Urinary bladder (tissue), 4 donors: Measurements from ENCODE around the gene MRM3. TPM values are rescaled to one million over a fixed set of nuclear protein-coding genes. Genes with fewer than 3 reads are reported as not detected.
"Not testable (repeated sequence)": the region's sequence is repeated elsewhere in the genome, so short reads cannot be mapped to it uniquely, and the experiment has no call there.

Experiments
- DNase-seq: peaks from one replicate; pipeline ENCODE4 v3.0.0-alpha.2; 2015; ENCODE audit errors: extremely low spot score
- H3K27ac ChIP-seq: one replicate; pipeline ENCODE4 v1.5.1; 2013; ENCODE audit warnings: low read depth, mild to moderate bottlenecking, moderate library complexity
- H3K36me3 ChIP-seq: one replicate; pipeline ENCODE4 v1.6.1; 2013; ENCODE audit warnings: mild to moderate bottlenecking, moderate library complexity; ENCODE audit not compliant: insufficient read depth
- H3K4me1 ChIP-seq: one replicate; pipeline ENCODE4 v1.6.1; 2013; ENCODE audit warnings: mild to moderate bottlenecking, moderate library complexity; ENCODE audit not compliant: insufficient read depth
- H3K4me3 ChIP-seq: one replicate; pipeline ENCODE4 v1.5.1; 2013; ENCODE audit warnings: low read depth, low read length
- WGBS: extraction: QIAGEN DNeasy Blood & Tissue Kit; methylation state at CpG from one replicate; pipeline ENCODE4 v1.1.7; 2013; 5-methylcytosine and 5-hydroxymethylcytosine counted together
- polyA plus RNA-seq: library from polyadenylated mRNA; stranded (reverse); fragments of 200-250 nt; gene quantifications from one replicate; pipeline ENCODE4 v1.2.3, GENCODE V29; 2013
- total RNA-seq: library from RNA; depleted of rRNA; stranded (reverse); fragments of >200 nt; gene quantifications from one replicate; pipeline ENCODE4 v1.2.3, GENCODE V29; 2014
- donor health status: healthy with polysubstance abuse.
- donor health status: healthy.

The MRM3 gene
- total and polyA plus RNA-seq, 2 donors: 9.9 to 17.6 TPM

GRCh38 chr17:773467-774312 is 8.5 kb upstream of the MRM3 start:
- Histone ChIP-seq H3K4me1 (no peaks in the 10 kb centered on the region), H3K36me3 (peaks cover 6% of the 10 kb centered on the region), H3K27ac (no peak overlapping the region), H3K4me3 (no peak overlapping the region)
- 77% methylated on average over 14 of the region's 14 CpGs for WGBS
- no peak for DNase-seq

DNA sequence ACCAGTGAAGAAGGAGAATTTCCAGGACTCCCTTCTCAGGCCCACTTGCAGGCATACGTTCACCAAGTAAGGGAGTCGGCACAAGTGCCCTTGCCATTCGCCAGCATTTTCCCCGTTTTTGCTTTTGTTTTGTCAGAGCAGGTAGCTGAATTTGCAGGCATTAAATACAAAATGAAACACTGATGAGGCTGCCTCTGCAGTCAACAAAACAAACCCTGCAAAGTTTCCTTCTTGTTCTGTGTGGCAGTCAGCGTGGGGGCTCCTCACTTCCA is 7.9 kb upstream of the MRM3 start:
- no peak for DNase-seq
- no peak overlapping the region for H3K4me3 ChIP-seq
- 88% methylated on average over 5 of the region's 5 CpGs for WGBS
- no peaks in the 10 kb centered on the region for H3K4me1 ChIP-seq
- no peak overlapping the region for H3K27ac ChIP-seq
- peaks cover 6% of the 10 kb centered on the region for H3K36me3 ChIP-seq

DNA sequence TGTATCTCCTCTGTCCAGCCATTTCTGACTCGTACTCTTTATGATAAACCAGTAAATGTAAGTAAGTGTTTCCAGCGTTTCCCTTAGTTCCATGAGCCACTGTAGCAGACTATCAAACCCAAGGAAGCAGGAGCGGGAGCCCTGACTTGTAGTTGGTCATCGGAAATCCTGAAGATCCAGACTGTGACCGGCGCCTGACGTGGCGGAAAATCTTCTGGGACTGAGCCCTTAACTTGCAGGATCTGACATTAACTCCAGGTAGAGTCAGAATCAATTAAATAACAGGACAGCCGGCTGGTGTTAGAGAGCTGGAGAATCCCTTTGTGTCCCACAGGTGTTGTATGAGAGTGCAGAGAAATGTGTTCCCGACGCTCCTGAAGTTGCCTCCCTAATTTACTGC is 4.1 kb upstream of the MRM3 start:
- WGBS: 93% methylated on average over 11 of the region's 11 CpGs
- Histone ChIP-seq H3K4me3 (no peak overlapping the region), H3K4me1 (no peaks in the 10 kb centered on the region), H3K36me3 (peaks cover 2% of the 10 kb centered on the region), H3K27ac (no peak overlapping the region)
- DNase-seq: no peak

DNA sequence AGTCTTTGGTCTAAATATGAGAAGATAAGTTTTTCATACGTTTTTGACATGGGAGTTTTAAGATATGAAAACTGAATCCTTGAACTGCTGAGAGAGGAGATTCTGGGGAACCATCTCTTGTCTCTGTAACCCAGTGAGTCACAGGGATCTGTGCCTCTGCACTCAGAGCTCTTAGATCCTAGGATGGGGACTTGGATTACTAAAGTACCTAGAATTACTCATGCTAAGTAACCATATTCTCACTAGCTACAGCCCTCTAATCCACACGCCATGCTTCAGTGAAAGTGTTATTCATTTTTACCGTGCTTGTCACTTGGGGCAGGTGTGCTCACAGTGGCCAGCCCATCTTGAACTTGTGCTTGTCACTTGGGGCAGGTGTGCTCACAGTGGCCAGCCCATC is 2.0 kb downstream of the MRM3 start:
- Histone ChIP-seq H3K4me1 (no peaks in the 10 kb centered on the region), H3K27ac (no peak overlapping the region), H3K4me3 (no peak overlapping the region), H3K36me3 (no peaks in the 10 kb centered on the region)
- 69% methylated on average over 3 of the region's 3 CpGs for WGBS
- DNase-seq: no peak

DNA sequence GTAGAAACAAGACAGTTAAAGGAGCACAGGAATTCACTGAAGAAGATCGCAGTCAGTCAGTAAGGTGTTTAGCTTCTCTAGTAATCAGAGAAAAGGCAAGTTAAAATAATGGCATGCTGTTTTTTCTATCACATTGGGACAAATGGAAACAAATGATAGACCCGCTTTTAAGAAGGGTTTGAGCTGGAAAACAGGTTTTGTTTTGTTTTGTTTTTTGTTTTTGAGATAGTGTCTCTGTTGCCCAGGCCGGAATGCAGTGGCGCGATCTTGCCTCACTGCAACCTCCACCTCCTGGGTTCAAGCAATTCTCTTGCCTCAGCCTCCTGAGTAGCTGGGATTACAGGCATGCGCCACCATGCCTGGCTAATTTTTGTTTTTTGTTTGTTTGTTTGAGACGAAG is 3.7 kb downstream of the MRM3 start:
- WGBS: 91% methylated on average over 7 of the region's 7 CpGs
- not testable (repeated sequence) for H3K4me3 ChIP-seq, H3K27ac ChIP-seq, H3K36me3 ChIP-seq, H3K4me1 ChIP-seq, DNase-seq

GRCh38 chr17:787641-788221 is 5.6 kb downstream of the MRM3 start:
- Histone ChIP-seq H3K27ac (no peak overlapping the region), H3K4me3 (no peak overlapping the region), H3K4me1 (no peaks in the 10 kb centered on the region), H3K36me3 (no peaks in the 10 kb centered on the region)
- WGBS: 88% methylated on average over 12 of the region's 12 CpGs
- DNase-seq: no peak

DNA sequence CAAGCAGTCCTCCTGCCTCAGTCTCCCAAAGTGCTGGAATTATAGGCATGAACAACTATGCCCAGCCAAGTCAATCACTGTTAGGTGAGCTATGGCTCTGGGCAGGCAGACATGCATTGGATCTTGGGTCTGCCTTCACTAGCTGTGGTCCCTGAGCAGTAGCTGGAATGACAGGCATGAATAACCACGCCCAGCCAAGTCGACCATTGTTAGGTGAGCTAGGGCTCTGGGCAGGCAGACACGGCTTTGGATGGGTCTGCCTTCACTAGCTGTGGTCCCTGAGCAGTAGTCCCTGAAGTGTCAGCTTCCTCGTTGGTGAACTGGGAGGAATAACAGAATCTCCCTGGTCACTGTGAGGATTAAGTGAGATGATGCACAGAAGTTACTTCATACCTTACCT is 6.4 kb downstream of the MRM3 start:
- DNase-seq: no peak
- 83% methylated on average over 4 of the region's 4 CpGs for WGBS
- H3K4me1 ChIP-seq: no peaks in the 10 kb centered on the region
- H3K4me3 ChIP-seq: no peak overlapping the region
- H3K27ac ChIP-seq: no peak overlapping the region
- H3K36me3 ChIP-seq: no peaks in the 10 kb centered on the region

- no peak overlapping the region for H3K4me3 ChIP-seq
- no peak for DNase-seq
- WGBS: 87% methylated on average over 14 of the region's 14 CpGs
- no peak overlapping the region for H3K27ac ChIP-seq
- no peaks in the 10 kb centered on the region for H3K36me3 ChIP-seq
- no peaks in the 10 kb centered on the region for H3K4me1 ChIP-seq
These were observed 7.1 kb downstream of the MRM3 start for GRCh38 chr17:789160-789840.

DNA sequence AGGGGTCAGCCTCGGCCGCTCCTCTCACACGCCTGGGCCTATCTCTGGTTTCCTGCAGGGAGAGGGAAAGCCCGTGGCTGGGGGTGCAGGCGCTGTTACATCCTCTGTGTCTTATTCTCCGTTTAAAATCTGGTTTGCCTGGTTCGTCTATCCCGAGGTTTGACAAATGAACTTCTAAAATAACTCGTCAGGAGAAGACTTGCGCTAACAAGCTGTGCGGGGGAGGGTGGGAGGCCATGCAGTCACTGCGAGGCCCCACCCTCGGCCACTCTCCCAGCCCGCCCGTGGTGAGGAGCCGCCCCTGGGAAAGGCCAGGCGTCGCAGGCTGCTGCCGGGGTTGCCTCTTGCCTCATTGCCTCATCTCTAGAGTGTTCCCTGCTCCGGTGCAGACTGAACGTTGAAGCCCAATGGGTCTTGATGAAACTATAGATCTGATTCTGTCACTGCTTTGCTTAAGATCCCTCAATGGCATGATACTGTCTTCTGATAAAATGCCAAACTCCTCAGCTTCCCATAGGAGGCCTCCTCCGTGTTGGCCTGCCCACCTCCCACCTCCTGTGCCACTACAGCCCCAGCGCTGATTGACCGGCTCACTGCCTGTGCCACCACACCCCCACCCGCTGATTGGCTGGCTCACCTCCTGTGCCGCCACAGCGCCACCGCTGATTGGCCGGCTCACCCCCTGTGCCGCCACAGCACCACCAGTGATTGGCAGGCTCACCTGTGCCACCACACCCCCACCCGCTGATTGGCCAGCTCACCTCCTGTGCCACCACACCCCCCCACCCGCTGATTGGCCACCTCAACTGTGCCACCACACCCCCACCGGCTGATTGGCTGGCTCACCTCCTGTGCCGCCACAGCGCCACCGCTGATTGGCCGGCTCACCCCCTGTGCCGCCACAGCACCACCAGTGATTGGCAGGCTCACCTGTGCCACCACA is 8.0 kb downstream of the MRM3 start:
- not testable (repeated sequence) for H3K27ac ChIP-seq, H3K4me3 ChIP-seq, H3K4me1 ChIP-seq, H3K36me3 ChIP-seq
- DNase-seq: peak; percentile 8
- WGBS: 76% methylated on average over 33 of the region's 38 CpGs

DNA sequence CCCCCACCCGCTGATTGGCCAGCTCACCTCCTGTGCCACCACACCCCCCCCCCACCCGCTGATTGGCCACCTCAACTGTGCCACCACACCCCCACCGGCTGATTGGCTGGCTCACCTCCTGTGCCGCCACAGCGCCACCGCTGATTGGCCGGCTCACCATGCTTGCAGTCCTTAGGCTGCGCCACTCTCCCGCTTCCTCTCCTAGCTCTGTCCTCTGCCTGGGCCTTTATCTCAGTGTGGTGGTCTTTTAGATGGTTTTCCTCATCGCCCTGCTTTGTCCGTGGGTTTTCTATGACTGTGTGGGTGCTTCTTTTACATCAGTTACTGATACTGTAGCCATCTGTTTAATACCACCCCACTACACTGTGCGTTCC is 8.7 kb downstream of the MRM3 start:
- H3K4me1 ChIP-seq, H3K27ac ChIP-seq, H3K4me3 ChIP-seq, H3K36me3 ChIP-seq, DNase-seq: not testable (repeated sequence)
- 79% methylated on average over 10 of the region's 12 CpGs for WGBS

DNA sequence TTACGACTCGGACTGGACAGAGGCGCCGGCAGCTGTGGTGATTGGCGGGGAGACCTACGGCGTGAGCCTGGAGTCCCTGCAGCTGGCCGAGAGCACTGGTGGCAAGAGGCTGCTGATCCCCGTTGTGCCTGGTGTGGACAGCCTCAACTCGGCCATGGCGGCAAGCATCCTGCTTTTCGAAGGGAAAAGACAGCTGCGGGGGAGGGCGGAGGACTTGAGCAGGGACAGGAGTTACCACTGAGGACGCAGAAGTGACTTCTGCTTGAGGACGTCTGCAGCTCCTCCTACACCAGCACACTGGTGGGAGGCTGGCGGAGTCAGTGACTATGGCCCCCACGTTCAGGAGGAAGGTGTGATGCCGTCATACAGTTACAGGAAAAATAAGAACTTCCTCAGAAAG is 9.7 kb downstream of the MRM3 start:
- no peaks in the 10 kb centered on the region for H3K36me3 ChIP-seq
- H3K4me3 ChIP-seq: no peak overlapping the region
- DNase-seq: no peak
- no peak overlapping the region for H3K27ac ChIP-seq
- WGBS: 84% methylated on average over 19 of the region's 19 CpGs
- no peaks in the 10 kb centered on the region for H3K4me1 ChIP-seq

DNA sequence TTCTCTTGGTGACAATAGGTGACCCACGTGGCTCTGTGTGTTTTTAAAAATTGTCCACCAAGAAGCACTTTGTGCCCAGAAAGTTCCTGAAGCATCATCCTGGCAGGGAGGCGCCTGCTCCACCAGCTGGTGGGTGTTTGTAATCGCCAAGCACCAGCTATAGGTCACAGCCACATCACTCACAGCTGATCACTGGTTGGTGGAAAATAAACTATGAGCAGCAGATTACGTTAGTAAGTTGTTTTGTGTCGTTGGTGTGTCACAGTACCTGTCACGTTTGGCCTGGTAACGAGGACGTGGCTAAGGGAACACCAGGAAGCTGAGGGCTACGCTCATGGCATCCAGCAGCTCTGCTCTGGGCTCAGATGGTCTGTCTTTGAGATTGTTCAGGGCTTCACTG is 10.1 kb downstream of the MRM3 start:
- Histone ChIP-seq H3K4me1 (no peaks in the 10 kb centered on the region), H3K4me3 (no peak overlapping the region), H3K36me3 (no peaks in the 10 kb centered on the region), H3K27ac (no peak overlapping the region)
- 57% methylated on average over 9 of the region's 9 CpGs for WGBS
- no peak for DNase-seq

- Histone ChIP-seq H3K27ac (no peak overlapping the region), H3K4me1 (no peaks in the 10 kb centered on the region), H3K4me3 (no peak overlapping the region), H3K36me3 (no peaks in the 10 kb centered on the region)
- peak; percentile 71 for DNase-seq
- WGBS: 7% methylated on average over 18 of the region's 18 CpGs
These were observed 12.7 kb downstream of the MRM3 start for GRCh38 chr17:794876-795275.
